DND-41 (cell line): Measurements from ENCODE around the gene POU2AF3.
"Not testable (repeated sequence)": the region's sequence is repeated elsewhere in the genome, so short reads cannot be mapped to it uniquely, and the experiment has no call there.

ENCODE experiments used
- EZH2 ChIP-seq: IDR thresholded peaks from 3 replicates; pipeline ENCODE4 v1.6.1; 2012; ENCODE audit warnings: borderline replicate concordance, low read depth, mild to moderate bottlenecking, moderate library complexity, low read length, inconsistent platforms; ENCODE audit not compliant: severe bottlenecking
- TF ChIP-seq, protein P1 (sequence below): IDR thresholded peaks from 2 replicates; pipeline ENCODE4 v1.5.1; 2012; ENCODE audit warnings: borderline replicate concordance, low read length, moderate library complexity, mild to moderate bottlenecking; ENCODE audit not compliant: poor library complexity, severe bottlenecking; ENCODE audit errors: extremely low read depth

GRCh38 chr11:111268303-111268702 lies 30.0 kb upstream of the POU2AF3 start:
- TF ChIP-seq EZH2 = not testable (repeated sequence)
- TF ChIP-seq, protein P1, sequence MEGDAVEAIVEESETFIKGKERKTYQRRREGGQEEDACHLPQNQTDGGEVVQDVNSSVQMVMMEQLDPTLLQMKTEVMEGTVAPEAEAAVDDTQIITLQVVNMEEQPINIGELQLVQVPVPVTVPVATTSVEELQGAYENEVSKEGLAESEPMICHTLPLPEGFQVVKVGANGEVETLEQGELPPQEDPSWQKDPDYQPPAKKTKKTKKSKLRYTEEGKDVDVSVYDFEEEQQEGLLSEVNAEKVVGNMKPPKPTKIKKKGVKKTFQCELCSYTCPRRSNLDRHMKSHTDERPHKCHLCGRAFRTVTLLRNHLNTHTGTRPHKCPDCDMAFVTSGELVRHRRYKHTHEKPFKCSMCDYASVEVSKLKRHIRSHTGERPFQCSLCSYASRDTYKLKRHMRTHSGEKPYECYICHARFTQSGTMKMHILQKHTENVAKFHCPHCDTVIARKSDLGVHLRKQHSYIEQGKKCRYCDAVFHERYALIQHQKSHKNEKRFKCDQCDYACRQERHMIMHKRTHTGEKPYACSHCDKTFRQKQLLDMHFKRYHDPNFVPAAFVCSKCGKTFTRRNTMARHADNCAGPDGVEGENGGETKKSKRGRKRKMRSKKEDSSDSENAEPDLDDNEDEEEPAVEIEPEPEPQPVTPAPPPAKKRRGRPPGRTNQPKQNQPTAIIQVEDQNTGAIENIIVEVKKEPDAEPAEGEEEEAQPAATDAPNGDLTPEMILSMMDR = not testable (repeated sequence)
